ENCODE data around the gene GGCT.
"Not testable (repeated sequence)": the region's sequence is repeated elsewhere in the genome, so short reads cannot be mapped to it uniquely, and the experiment has no call there.

GGCT gene

GRCh38 chr7:30546596-30546995 is 42.0 kb upstream of the GGCT start:
- TF ChIP-seq MYC (IDR thresholded peaks at IDR 0.05; ENCODE audit: low read depth, low read length) (no peak), MAX (IDR thresholded peaks at IDR 0.05; ENCODE audit: low read depth, low read length) (no peak), POLR2A (IDR thresholded peaks at IDR 0.05; ENCODE audit: extremely low read depth, insufficient read length) (no peak), CTCF (IDR thresholded peaks at IDR 0.05; ENCODE audit: low read depth, low read length) (no peak)
- no peak for DNase-seq (ENCODE audit: low read depth)
- no peak overlapping the region for H3K4me3 ChIP-seq (ENCODE audit: low read depth, low read length)

GRCh38 chr7:30545791-30546555 is 41.3 kb upstream of the GGCT start:
- DNase-seq (ENCODE audit: low read depth), result no peak
- H3K4me3 ChIP-seq (ENCODE audit: low read depth, low read length), result no peak overlapping the region
- no peak for TF ChIP-seq POLR2A (IDR thresholded peaks at IDR 0.05; ENCODE audit: extremely low read depth, insufficient read length)
- no peak for TF ChIP-seq CTCF (IDR thresholded peaks at IDR 0.05; ENCODE audit: low read depth, low read length)
- no peak for TF ChIP-seq MYC (IDR thresholded peaks at IDR 0.05; ENCODE audit: low read depth, low read length)
- TF ChIP-seq MAX (IDR thresholded peaks at IDR 0.05; ENCODE audit: low read depth, low read length), result no peak

- DNase-seq (ENCODE audit: low read depth), result no peak
- no peak overlapping the region for H3K4me3 ChIP-seq (ENCODE audit: low read depth, low read length)
- TF ChIP-seq MYC (IDR thresholded peaks at IDR 0.05; ENCODE audit: low read depth, low read length), result no peak
- no peak for TF ChIP-seq MAX (IDR thresholded peaks at IDR 0.05; ENCODE audit: low read depth, low read length)
- TF ChIP-seq POLR2A (IDR thresholded peaks at IDR 0.05; ENCODE audit: extremely low read depth, insufficient read length), result no peak
- TF ChIP-seq CTCF (IDR thresholded peaks at IDR 0.05; ENCODE audit: low read depth, low read length), result no peak
These were observed 39.3 kb upstream of the GGCT start for GRCh38 chr7:30543813-30544525.

GRCh38 chr7:30543115-30543514 is 38.5 kb upstream of the GGCT start:
- not testable (repeated sequence) for DNase-seq (ENCODE audit: low read depth)

GRCh38 chr7:30533886-30534285 is 29.3 kb upstream of the GGCT start:
- H3K4me3 ChIP-seq (ENCODE audit: low read depth, low read length), result no peak overlapping the region
- TF ChIP-seq MAX (IDR thresholded peaks at IDR 0.05; ENCODE audit: low read depth, low read length), result no peak
- no peak for TF ChIP-seq POLR2A (IDR thresholded peaks at IDR 0.05; ENCODE audit: extremely low read depth, insufficient read length)
- TF ChIP-seq MYC (IDR thresholded peaks at IDR 0.05; ENCODE audit: low read depth, low read length), result no peak
- TF ChIP-seq CTCF (IDR thresholded peaks at IDR 0.05; ENCODE audit: low read depth, low read length), result no peak
- DNase-seq (ENCODE audit: low read depth), result peak; percentile 23

More at GRCh38 chr7:30543115-30543514, 38.5 kb upstream of the GGCT start:
- not testable (repeated sequence) for H3K4me3 ChIP-seq (ENCODE audit: low read depth, low read length)

GRCh38 chr7:30531286-30531685 is 26.7 kb upstream of the GGCT start:
- no peak for DNase-seq (ENCODE audit: low read depth)
- H3K4me3 ChIP-seq (ENCODE audit: low read depth, low read length), result no peak overlapping the region
- no peak for TF ChIP-seq MYC (IDR thresholded peaks at IDR 0.05; ENCODE audit: low read depth, low read length)
- no peak for TF ChIP-seq POLR2A (IDR thresholded peaks at IDR 0.05; ENCODE audit: extremely low read depth, insufficient read length)
- TF ChIP-seq MAX (IDR thresholded peaks at IDR 0.05; ENCODE audit: low read depth, low read length), result no peak
- TF ChIP-seq CTCF (IDR thresholded peaks at IDR 0.05; ENCODE audit: low read depth, low read length), result no peak
